Posterior vena cava (tissue), 2 donors: ENCODE measurements around the gene ANXA11. TPM values are rescaled to one million over a fixed set of nuclear protein-coding genes. Genes with fewer than 3 reads are reported as not detected.

Experiments used
- total RNA-seq, 2 donors: library from RNA; stranded (reverse); fragmentation: NEBNext Ultra II Directional; extraction: Animal tissue kit (Norgen Biotek cat#: 25700); gene quantifications; one replicate each; pipeline ENCODE4 v1.2.1, GENCODE V29; 2021
- donor health status: DM: yes; HTN: yes; CAD: no.
- donor health status: DM: yes; HTN: yes; CAD: no.

The ANXA11 gene
- total RNA-seq, 2 donors from 2014 or later, result 247 to 269 TPM

Other genes starting within 250 kb of the ANXA11 start
- gene TMEM254, start 126.9 kb downstream of the ANXA11 start, total RNA-seq, result 10 to 100 TPM in 1 of 2 donors, 1 to 10 TPM in 1; 8.2 to 12.3 TPM
- gene PLAC9, start 72.8 kb downstream of the ANXA11 start, total RNA-seq, result 100 to 1,000 TPM in 1 of 2 donors, 10 to 100 TPM in 1; 62.4 to 155 TPM
- under 1 TPM in 1 of 2 donors, not detected in 1; 0.37 TPM for gene MAT1A, start 84.1 kb upstream of the ANXA11 start, total RNA-seq
- not detected for gene DYDC1, start 151.2 kb upstream of the ANXA11 start, total RNA-seq
- not detected for gene DYDC2, start 151.2 kb upstream of the ANXA11 start, total RNA-seq
- gene PRXL2A, start 203.0 kb upstream of the ANXA11 start, total RNA-seq, result 10 to 100 TPM; 22.1 to 23.2 TPM
- 10 to 100 TPM; 56.6 to 57.4 TPM for gene TSPAN14, start 248.8 kb upstream of the ANXA11 start, total RNA-seq